ENCODE results near the gene PTPN1. TPM values are rescaled to one million over a fixed set of nuclear protein-coding genes. Genes with fewer than 3 reads are reported as not detected.

Gene PTPN1
- total RNA-seq, 1 donor from 2014 or later, result 24.1 TPM

DNA sequence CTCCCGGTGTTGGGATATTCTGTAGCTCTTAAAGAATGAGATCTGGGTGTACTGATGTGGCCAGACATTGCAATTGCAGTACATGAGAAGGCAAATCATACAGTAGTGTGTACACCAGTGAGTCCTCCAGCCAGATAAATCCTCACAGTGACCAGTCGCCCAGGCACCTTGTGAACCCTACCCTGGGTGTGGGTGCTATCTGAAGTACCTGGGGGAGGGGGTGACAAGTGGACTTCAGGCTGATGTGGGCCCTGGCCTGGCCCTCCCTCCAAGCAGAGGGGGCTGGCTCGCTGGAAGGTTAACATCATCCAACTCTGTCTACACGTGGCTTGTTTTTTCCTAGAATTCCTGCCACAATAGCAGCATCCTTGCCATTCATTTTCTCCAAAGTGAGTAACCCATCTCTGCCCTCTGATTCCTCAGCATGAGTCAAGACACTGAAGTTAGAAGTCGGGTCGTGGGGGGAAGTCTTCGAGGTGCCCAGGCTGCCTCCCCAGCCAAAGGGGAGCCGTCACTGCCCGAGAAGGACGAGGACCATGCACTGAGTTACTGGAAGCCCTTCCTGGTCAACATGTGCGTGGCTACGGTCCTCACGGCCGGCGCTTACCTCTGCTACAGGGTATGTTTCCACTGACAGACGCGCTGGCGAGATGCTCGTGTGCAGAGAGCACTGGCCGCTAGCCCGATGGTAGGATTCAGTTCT is 70.8 kb downstream of the PTPN1 start:
- no peak for ATAC-seq
- intact Hi-C loops (cut with micrococcal nuclease), result no loop called here
- no peak for DNase-seq

DNA sequence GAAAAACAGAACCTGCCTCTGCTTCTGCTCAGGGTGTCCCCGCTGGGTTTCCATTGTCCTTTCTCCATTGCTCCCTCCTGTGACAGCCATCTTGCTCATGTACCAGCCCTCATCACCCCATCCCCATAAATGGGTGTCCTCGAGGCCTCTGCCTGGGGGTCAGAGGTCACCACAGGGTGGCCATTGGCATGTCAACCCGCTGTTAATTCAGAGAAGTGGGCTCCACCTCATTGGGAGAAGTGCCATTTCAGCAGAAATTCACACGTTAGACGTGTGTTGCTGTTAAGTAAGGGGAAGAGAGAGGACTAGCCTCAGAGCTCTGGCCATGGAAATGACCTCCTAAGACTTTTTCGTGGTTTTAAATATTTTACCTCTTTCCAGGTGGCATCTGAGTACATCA is 71.9 kb downstream of the PTPN1 start:
- no peak for ATAC-seq
- DNase-seq, result peak; percentile 10
- intact Hi-C loops (cut with micrococcal nuclease), result no loop called here

DNA sequence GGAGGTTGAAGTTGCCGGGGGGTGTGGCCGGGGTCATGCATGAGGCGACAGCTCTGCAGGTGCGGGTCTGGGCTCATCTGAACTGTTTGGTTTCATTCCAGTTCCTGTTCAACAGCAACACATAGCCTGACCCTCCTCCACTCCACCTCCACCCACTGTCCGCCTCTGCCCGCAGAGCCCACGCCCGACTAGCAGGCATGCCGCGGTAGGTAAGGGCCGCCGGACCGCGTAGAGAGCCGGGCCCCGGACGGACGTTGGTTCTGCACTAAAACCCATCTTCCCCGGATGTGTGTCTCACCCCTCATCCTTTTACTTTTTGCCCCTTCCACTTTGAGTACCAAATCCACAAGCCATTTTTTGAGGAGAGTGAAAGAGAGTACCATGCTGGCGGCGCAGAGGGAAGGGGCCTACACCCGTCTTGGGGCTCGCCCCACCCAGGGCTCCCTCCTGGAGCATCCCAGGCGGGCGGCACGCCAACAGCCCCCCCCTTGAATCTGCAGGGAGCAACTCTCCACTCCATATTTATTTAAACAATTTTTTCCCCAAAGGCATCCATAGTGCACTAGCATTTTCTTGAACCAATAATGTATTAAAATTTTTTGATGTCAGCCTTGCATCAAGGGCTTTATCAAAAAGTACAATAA is 72.5 kb downstream of the PTPN1 start:
- intact Hi-C loops (cut with micrococcal nuclease), result no loop called here
- peak; percentile 37 for DNase-seq
- no peak for ATAC-seq

DNA sequence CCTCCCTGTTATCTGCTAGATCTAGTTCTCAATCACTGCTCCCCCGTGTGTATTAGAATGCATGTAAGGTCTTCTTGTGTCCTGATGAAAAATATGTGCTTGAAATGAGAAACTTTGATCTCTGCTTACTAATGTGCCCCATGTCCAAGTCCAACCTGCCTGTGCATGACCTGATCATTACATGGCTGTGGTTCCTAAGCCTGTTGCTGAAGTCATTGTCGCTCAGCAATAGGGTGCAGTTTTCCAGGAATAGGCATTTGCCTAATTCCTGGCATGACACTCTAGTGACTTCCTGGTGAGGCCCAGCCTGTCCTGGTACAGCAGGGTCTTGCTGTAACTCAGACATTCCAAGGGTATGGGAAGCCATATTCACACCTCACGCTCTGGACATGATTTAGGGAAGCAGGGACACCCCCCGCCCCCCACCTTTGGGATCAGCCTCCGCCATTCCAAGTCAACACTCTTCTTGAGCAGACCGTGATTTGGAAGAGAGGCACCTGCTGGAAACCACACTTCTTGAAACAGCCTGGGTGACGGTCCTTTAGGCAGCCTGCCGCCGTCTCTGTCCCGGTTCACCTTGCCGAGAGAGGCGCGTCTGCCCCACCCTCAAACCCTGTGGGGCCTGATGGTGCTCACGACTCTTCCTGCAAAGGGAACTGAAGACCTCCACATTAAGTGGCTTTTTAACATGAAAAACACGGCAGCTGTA is 73.4 kb downstream of the PTPN1 start:
- ATAC-seq (no peak), DNase-seq (peak; percentile 20)
- intact Hi-C loops (cut with micrococcal nuclease), result no loop called here

DNA sequence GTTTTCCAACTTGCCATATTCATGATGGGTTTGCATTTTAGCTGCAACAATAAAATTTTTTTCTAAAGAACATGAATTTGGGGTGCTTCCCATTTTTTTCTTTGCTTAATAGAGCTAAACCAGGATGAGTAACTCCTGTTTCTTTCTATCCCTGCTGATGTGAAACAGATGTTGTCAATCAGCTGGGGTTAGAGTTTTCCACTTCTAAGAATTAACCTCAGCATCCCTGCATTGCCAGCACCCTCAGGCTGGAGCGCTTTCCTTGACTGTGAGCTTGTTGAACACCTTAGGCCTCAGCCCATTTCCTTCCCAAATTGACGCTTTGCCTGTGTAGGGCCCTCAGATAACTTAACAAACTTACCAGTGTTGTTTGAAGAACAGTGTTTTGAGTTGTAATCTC is 74.5 kb downstream of the PTPN1 start:
- intact Hi-C loops (cut with micrococcal nuclease), result no loop called here
- ATAC-seq (no peak), DNase-seq (peak; percentile 3)

DNA sequence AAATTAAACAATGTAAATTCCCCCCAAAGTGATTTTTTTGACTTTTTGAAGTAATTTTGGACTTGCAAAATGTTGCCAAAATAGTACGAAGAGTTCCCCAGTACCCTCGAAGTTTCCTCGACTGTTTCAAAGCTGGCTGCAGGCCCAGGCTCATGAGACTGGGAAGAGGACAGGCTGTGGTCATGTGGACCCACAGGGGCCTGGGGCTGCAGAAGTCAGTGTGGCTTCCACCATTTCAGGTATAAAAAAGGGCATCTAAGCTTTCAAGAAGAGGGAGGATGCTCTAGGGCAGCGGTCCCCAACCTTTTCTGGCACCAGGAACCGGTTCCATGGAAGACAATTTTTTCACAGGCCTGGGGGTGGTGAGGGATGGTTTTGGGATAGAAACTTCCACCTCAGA is 75.0 kb downstream of the PTPN1 start:
- no peak for ATAC-seq
- peak; percentile 10 for DNase-seq
- intact Hi-C loops (cut with micrococcal nuclease), result no loop called here

DNA sequence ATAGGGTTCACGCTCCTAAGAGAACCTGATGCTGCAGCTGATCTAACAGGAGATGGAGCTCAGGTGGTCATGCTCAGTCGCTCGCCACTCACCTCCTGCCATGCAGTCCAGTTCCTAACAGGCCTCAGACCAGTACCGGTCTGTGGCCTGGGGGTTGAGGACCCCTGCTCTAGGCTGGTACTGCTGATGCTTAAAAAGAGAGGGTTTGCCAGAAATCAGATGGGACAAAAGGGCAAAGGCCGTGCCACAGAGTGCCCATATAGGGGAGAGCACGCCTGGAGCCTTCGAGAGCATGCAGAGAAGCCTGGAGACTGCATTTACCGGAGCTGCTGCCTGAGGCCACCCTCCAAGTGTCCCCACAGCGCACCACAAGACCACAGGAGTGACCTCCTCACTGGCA is 75.5 kb downstream of the PTPN1 start:
- ATAC-seq (no peak), DNase-seq (peak; percentile 21)
- intact Hi-C loops (cut with micrococcal nuclease), result no loop called here

DNA sequence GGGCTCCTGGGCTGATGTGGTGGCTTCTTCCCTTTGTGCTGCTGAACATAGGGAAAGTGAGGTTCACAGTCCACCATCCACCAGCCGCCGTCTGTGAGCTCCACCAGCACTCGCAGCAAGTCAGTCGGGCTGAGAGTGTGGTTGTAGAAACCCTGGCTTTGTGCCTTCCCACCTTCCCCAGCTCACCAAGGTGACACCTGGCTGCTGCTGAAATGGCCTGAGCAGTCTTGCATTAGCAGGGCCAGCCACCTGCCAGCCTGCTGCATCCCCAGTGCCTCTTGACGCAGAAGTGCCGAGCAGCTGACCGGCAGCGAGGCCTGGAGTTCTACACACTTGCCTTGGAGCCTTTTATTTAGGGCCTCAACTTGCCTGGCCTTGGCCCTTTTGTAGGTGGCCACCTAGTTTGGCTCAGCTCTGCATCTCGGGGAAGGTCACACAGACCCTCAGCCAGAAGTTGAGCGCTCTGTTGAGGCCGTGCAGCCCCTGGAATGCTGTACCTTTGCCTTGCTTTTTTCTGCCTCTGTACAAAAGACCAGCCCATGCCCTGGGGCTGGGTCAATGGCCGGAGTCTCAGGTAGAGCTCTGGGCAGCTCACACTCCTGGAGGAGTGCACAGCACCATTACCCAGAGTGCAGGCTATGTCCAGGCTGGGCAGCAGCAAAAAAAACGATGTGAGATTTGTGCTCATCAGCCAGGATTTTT is 76.5 kb downstream of the PTPN1 start:
- intact Hi-C loops (cut with micrococcal nuclease), result no loop called here
- peak; percentile 19 for DNase-seq
- no peak for ATAC-seq

DNA sequence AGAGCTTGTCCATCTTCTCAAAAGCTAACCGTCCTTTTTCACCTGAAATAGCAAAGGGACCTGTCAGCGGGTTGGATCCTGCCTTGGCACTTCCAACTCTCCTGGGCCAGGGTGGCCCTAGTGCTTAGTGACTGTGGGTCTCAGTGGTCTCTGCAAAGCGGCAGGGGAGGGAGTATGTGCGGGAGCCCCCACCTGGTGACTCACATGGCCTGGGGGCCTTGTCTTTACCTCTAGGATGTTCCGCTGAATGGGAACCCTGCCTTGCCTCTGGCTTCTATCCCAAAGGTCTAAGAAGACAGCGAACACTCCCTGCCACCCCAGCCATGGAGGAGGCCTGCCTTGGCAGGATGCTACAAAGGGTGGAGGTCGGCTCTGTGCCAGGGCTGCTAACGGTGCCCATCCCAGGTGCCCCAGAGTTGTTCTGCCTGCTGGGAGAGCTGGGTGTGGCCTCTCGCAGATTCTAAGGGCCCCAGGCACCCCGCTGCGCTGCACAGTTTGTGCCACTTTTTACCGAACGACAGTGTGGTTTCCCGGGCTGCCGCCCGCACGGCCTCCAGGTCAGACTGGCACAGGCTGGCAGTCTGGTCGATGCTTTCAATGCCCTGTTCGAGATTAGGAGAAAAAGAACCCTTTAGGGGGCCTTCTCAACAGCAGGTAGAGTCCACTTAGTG is 77.2 kb downstream of the PTPN1 start:
- intact Hi-C loops (cut with micrococcal nuclease), result no loop called here
- peak; percentile 4 for ATAC-seq
- DNase-seq, result peak; percentile 32

DNA sequence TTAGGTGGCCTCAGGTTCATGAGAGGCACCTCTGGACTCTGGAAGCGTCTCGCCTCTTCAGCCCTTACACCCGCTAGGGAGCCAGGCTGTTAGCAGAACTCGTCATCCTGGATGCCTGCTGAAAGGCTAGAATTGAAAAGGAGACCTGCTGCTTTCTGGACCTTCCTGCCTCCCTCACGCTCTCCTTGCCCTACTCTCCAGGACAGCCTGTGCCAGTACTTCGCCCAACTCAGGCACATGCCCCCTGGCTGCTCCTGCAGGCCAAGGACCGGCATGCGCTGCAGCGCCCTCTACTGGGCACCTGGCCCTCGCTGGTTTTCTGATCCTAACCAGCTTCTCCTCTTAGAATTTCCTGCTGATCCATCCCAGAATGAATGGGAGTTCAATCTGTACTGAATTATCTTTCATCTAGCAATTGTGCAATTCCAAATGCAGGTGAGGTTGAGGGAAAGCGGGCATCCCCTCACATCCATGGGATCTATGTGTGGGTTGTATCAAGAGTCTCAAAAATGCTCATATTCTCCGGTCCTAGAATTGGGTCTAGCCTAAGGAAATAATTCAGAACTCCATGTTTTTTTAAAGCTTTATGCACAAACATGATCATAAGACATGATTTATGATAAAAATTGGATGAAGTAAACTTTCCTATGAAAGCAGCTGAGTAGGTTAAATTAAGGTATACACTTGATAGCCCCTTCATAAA is 78.0 kb downstream of the PTPN1 start:
- DNase-seq (peak; percentile 85), ATAC-seq (peak; percentile 44)
- intact Hi-C loops (cut with micrococcal nuclease), result no loop called here

DNA sequence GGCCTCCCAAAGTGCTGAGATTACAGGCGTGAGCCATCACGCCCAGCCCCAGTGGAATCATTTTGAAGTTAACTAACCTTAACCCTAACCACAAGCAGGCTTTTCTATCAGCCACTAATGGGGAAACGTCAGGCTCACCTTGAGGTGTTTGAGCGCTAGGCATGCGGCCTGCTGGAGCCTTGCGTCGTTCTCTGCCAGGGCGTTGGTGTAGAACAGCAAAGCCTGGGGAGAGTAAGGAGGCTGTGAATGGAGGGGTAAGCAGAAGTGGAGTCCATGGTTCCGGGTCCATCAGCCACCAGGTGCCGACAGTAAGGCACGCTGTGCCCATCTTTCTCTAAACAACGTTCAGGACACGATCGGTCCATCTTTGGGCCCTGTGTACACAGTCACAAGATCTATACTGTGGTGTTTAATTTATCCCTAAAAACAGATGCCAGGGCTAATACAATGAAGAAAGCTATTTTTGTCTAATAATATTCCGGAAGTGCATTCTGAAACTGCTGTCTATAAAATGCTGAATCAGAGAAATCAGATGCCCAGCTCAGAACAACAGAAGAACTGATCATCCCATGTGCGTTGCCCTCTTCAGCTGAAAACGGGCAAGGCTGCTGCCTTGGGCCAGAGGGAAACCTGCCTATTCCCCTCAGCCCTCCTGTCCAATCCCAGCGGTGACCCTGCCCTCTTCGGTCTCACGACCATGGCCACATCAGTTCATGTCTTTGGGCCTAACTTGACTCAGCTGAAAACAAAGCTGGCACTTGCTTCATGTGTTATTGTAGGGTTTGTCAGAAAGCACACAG is 79.6 kb downstream of the PTPN1 start:
- intact Hi-C loops (cut with micrococcal nuclease), result no loop called here
- DNase-seq, result peak; percentile 19
- no peak for ATAC-seq

DNA sequence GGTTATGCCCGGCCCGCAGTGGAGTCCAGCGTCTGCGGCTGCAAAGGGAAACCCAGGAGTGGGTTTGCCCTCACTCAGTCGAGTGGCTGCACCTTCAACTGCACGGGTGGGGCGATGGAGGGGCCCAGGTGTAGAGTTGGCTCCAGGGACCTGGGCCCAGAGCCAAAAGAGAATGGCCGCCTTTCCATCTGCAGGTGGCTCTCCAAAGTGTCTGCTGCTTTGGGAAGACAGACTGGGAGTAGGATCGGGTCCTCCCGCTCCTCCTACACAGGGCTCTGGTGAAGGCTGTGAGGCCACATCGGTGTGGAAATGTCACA is 80.1 kb downstream of the PTPN1 start:
- ATAC-seq (no peak), DNase-seq (peak; percentile 28)
- intact Hi-C loops (cut with micrococcal nuclease), result no loop called here

DNA sequence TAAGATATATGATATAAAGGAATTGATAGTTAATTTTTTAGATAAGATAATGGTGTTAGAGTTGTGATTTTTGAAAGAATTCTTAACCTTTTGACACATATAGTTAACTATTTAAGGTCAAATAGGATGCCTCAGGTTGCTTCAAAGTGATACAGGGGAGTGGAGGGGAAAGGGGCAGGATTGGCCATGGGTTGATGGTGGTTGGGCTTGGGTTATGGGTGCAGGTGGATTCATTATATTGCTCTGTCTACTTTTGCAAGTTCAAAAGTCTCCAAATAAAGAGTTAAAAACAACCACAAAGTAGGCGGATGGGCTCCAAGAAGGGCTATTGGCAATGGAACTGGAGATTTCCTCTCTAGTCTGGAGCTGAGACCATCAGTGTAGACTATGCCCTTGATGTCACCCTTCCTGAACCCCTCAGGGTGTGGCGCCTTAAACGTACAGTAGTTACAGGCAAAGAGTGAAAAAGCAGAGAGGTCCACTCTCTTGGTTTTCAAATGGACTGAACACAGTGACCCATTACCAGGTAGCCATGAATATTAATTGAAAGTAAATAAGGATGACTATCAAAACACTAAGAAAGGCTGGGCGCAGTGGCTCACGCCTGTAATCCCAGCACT is 81.2 kb downstream of the PTPN1 start:
- ATAC-seq (no peak), DNase-seq (no peak)
- intact Hi-C loops (cut with micrococcal nuclease), result no loop called here

DNA sequence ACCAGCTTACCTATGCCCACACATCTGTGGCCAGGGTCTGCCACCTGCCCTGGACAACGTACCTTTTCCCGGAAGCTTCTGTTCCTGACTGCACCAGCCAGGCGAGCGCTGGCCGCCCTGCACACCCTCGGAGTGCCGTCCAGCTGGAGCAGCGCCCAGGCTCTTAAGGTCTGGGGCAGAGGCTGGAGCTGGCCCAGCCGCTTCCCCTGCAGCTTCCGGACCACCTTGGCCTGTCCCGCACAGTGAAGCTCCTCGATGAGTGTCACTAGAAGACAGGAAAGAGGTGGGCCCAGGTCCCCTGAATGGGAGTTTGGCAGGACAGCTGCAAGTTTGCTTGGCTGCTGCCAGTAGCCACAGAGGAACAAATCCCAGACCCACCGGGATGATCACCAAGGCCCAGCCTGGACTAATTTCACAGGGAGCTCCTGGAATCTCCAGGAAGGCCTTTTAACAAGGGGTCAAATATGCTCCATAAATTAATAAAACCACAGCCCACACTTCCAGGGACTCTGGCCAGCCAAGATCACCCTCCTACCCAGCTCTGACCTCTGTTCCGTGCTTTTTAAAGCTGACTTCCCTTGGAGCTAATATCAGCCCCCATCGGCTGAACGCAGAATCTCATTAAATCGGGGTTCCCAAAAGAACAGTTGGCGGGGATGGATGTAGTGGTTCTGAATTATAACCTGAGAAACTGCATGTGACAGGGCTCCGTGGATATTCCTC is 82.3 kb downstream of the PTPN1 start:
- intact Hi-C loops (cut with micrococcal nuclease), result no loop called here
- DNase-seq (peak; percentile 91), ATAC-seq (peak; percentile 83)

DNA sequence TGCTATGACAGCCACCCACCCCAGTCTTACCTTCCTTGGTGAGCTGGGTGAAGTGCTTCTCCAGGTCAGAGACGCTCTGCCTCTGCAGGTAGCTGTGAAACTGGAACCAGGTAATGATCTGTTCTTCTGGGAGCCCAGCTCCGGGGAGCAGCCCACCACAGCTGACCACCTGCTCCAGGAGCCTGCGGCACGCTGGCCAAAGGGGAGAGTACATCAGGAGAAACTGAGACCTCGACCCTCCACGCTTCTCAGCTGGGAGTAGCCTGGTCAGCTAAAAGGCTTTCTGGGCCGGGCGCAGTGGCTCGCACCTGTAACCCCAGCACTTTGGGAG is 82.8 kb downstream of the PTPN1 start:
- peak; percentile 18 for DNase-seq
- peak; percentile 1 for ATAC-seq
- intact Hi-C loops (cut with micrococcal nuclease), result no loop called here

DNA sequence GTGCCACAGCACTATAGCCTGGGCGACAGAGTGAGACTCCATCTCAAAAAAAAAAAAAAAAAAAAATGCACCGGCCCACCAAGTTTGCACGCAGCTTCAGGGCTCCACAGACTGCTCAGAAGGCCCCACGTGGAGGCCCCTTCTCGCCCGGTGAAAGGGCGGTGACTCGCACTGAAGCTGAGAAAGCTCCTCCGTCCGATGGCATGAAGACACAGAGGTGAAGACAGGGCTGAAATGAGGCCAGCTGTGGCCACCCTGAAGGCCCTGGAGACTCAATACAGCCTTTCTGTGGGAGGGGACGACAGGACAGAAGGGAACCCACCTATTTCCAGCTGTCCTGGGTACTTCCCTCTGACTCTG is 84.0 kb downstream of the PTPN1 start:
- intact Hi-C loops (cut with micrococcal nuclease), result no loop called here
- no peak for ATAC-seq
- peak; percentile 14 for DNase-seq

Data from left ventricle myocardium superior (tissue), 1 donor.